ENCODE measurements around the gene FAU.
"Not testable (repeated sequence)": the region's sequence is repeated elsewhere in the genome, so short reads cannot be mapped to it uniquely, and the experiment has no call there.

FAU gene

DNA sequence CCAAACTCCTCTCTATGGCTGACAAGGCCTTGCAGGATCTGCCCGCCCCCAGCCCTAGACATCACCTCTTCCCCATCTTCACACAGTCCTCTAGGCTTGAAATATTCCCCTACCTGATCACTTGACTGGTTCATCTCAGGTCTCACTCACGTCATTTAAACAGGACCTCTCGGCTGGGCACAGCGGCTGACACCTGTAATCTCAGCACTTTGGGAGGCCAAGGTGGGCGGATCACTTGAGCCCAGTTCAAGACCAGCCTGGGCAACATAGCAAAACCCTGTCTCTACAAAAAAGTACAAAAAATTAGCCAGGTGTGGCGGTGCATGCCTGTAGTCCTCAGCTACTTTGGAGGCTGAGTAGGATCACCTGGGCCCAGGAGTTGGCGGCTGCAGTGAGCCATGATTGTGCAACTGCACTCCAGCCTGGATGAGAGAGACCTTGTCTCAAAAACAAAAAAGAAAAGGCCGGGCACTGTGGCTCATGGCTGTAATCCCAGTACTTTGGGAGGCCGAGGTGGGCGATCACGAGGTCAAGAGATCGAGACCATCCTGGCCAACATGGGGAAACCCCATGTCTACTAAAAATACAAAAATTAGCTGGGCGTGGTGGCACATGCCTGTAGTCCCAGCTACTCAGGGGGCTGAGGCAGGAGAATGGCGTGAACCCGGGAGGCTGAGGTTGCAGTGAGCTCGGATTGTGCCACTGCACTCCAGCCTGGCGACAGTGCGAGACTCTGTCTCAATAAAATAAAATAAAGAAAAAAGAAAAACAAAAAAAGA is 2.9 kb downstream of the FAU start:
- not testable (repeated sequence) for DNase-seq

DNA sequence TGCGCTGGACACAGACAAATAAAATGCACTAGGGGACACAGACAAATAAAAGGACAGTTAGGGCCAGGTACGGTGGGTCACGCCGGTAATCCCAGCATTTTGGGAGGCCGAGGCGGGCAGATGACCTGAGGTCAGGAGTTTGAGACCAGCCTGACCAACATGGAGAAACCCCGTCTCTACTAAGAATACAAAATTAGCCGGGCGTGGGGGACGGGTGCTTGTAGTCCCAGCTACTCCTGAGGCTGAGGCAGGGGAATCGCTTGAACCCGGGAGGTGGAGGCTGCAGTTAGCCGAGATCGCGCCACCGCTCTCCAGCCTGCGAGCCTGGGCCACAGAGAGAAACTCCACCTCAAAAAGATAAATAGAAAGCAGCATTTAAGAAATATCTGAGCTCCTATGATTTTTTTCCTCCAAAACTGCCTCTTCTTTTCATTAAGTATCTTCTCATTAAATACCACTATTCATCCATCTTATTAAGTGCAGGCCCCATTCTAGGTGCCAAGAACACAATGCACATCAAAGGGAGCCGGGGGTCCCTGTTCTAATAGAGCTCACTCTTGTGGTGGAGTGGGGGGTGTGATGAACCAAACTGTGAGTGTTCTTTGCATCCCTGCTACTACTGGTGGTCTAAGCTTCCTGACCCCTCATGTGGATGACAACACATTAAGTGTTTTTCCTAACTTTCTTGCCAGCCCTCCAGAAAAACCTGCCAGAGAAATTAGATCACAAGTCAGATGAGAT is 3.7 kb downstream of the FAU start:
- DNase-seq = no peak

DNA sequence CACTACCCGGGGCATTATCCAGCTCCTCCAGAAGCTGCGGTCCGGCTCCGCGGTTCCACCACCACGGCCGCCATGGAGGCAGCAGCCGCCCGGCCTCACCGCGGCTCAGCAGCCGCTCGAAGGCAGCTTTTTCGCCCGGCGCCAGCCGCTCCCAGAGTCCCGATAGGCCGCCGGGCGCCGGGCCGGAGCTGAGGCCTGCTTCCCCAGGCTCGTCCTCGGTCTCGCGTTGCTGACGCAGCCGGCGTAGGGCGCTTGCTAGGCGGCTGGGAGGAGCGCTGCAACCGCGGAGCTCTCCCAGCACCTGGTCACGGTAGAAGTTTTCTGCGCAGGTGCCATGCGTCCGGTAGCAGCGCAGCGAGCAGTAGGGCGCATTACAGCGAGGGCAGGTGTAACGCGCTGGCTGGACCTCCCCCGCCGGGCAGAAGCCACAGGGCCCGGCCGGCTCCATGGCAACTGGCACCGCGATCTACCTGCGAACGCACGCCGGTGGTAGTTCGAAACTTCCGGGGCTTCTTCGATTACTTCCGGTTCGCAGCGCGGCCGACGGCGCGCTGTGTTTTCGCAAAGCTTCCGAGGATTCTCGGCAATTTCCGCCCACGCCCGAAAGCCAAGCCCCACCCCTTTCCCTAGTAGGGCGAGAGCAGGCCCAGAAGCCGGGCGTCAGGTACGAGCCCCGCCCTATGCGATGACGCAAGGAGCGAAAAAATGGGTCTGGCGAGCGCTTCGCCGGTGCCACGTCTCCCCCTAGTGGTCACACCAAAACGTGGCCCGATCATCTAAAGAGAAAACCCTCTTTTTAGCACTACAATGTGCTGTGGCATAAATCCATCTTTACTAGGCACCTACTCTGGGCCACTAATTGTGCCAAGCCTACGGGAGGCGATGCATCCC is 4.5 kb downstream of the FAU start, which contains the start of gene ZNHIT2:
TSS of gene ZNHIT2 (minus strand) at position 496 of the 891 bp plus-strand sequence. CDS start at position 448, 48 bp downstream.
- peak; percentile 100 for DNase-seq

DNA sequence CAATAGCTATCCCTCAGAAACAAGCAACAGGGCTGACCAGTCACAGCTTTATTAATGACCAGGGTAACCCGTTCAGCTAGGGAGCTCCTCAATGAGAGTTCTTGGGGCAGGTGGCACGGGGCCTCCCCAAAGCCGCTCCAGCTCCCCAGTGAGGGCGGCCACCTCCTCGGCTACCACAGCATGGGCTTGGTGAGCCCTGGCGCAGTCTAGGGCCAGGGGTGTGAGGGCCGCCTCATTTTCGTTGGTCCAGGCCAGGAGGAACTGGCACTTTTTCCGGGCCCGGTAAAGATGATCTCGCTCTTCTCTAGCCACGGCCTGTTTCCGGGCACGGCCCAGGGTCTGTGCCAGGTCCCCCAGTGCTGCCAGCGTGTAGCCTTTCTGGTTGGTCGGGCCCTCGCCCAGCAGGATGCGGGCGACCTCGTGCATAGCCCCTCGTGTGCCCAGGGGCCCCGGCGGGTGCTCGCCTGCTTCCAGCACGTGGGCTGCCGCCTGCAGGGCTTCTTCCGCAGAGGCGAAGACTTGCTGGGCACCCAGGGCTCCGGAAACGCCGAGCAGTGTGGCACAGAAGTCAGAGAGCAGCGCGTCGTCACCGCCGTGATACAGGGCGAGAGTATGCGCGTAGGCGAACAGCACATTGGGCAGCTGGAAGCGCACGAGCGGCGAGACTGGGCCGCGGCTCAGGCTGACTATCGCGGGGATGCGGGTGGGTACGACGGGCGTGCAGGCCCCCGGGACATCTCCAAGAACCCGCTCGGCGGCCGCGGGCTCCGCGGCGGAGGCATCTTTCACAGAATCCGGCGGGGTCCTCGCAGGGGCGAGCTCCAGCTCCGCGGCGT is 5.3 kb downstream of the FAU start:
- DNase-seq = peak; percentile 51

DNA sequence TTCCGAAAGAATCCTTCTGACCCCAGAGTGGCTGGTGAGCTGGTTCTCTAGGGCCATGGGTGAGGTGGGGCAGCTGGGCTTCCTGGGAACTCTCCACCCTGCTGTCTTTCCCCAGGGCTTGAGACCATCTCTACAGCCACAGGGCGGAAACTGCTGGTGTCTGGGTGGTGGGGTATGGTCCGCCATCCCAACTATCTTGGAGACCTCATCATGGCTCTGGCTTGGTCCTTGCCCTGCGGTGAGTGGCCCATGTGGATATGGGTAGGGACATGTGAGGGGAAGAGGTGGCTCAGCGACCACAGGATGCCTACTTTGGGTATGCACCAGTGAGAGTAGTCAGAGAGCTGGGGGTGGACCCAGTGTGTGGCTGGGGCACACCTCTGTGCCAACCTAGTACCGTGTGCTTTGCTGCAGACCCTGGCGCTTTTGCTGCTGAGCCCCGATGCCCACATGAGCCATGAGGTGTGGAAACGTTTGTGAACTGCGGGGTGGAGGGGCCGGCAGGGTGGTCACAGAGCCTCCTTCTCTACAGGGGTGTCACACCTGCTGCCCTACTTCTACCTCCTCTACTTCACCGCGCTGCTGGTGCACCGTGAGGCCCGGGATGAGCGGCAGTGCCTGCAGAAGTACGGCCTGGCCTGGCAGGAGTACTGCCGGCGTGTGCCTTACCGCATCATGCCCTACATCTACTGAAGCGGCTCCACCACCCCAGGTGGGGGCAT is 6.4 kb downstream of the FAU start:
- DNase-seq = no peak

DNA sequence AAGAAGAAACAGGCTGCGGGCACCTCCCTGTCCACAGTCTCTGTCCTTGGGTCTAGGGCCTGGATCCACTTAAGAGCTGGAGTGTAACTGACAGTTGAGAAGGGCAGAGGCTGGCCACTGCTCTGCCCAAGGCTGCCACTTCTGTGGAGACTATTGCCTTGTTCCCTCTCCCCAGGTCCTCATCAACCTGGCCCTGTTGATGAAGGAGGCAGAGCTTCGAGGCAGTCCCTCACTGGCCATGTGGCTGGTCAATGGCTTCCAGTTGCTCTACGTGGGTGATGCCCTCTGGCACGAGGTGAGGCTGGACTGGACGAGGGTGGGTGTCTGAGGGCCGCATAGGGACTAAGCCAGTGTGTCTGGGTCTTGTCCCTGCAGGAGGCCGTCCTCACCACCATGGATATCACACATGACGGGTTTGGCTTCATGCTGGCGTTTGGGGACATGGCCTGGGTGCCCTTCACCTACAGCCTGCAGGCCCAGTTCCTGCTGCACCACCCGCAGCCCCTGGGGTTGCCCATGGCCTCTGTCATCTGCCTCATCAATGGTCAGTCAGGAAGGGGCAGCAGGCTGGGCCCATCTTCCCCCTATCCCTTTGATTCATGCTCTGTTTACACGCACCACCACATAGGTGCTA is 7.3 kb downstream of the FAU start:
- DNase-seq = no peak

DNA sequence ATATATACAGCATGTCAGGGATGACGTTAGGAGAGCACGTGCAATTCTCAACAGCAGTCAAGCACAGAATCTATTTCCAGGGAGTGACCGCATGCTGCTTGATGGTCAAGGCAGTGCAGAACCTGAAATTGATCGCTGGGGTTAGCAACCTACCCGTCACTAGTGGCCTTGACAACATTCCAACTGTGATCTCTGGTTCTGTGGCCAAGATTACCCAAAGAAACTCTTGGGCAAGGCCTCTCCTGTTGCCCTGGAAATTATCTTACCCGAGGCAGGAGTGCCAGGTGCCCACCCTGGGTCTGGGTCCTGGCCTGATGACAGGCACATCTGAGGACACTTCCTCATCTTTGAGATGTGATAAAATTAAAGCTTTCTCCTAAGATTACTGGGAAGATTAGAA is 8.1 kb downstream of the FAU start:
- DNase-seq = no peak

DNA sequence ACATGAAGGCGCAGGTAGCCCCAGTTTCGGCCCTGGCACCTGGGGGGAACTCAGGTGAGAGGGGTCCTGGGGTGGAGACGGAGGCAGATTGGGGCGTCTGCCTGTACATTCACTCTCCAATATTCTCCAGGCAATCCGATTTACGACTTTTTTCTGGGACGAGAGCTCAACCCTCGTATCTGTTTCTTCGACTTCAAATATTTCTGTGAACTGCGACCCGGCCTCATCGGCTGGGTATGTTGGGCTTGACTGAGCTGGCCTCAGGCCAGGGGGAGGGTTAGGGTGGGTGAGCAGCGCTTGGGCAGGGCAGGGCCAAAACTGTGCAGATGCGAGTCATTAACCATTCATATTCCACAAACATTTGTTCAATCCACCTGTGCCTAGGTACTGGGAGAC is 8.6 kb downstream of the FAU start:
- DNase-seq = no peak

DNA sequence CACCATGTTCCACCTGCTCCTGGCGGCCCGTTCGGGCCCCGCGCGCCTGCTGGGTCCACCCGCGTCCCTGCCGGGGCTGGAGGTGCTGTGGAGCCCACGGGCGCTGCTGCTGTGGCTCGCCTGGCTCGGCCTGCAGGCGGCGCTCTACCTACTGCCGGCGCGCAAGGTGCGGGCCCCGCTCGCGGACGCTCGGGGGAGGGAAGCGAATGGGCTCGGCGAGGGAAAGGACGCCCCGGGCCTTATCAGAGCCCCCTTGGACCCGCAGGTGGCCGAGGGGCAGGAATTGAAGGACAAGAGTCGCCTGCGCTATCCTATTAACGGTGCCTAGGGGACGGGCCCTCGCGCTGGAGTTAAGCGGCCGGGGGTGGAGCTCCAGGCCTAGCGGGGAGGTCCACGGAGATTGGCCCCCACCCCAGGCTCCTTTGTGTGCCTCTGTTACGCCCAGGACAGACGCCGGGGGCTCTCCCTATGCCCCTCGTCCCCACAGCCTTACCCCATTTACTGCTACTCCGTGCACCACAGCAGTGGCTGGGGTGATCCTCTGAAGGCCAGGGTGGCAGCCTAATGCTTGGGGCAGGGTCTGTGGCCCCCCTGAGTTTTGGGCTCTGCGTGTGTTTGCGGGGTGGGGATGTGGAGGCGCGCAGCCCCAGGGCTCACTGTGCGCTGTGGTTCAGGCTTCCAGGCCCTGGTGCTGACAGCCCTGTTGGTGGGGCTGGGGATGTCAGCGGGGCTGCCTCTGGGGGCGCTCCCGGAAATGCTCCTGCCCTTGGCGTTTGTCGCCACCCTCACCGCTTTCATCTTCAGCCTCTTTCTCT is 9.2 kb downstream of the FAU start:
- peak; percentile 73 for DNase-seq

DNA sequence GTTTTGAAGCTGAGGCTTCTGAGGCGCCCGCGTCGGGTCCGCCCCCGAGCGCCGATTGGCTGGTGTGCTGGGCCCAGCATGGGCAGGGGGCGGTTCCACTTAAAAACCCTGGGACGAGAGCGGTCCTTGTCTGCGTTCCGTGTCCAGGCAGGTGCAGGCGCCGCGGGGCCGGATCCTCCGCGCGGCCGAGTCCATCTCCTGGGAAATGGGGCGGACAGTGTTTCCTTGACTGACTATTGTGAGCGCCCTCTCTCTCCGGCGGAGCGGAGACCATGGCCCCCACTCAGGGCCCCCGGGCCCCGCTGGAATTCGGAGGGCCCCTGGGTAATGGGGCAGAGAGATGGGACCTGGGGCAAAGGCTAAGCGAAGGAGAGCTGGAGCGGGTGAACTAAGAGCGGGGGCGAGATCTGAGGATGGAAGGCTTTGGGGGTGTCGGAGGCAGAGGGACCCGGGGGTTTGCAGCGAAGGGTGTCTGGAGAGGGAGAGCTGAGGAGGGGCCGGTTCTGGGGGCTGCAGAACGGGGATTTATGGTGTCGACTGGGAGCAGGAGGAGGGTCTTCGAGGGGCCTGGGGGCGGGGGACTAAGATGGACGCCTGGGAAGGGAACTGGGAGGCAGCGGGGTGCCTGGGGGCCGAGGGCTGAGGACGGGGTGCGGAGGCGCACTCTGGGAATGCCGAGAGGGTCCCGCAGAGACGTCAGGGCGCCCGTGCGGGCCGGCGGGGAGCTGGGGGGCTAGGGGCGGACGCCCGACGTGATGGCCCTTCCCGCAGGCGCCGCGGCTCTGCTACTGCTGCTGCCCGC is 10.0 kb downstream of the FAU start, which contains the start of gene TM7SF2:
TSS of gene TM7SF2 (plus strand) at position 129 of the 802 bp plus-strand sequence. CDS start at position 273, 144 bp downstream.
- peak; percentile 95 for DNase-seq

DNA sequence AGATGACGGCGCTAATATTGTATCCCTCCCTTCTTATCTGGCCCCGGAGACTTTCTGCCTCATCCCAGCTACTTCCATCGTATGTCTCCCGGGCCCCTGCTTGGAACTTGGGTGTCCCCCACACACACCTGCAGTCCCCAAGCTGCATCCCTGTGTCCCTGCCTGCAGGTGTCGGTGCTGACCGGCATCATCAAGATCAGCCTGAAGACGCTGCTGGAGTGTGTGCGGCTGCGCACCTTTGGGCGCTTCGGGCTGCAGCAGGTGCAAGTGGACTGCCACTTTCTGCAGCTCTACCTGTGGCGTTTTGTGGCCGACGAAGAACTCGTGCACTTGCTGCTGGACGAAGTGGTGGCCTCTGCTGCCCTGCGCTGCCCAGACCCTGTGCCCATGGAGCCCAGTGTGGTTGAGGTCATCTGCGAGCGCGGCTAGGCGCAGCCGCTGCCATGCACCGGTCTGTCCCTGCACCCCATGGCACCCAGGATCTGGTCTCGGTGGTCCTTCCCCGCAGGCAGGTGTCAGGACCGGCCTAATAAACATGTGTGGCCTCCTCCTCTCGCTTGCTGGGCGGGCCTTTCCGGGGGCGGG is 10.7 kb downstream of the FAU start:
- DNase-seq = no peak

DNA sequence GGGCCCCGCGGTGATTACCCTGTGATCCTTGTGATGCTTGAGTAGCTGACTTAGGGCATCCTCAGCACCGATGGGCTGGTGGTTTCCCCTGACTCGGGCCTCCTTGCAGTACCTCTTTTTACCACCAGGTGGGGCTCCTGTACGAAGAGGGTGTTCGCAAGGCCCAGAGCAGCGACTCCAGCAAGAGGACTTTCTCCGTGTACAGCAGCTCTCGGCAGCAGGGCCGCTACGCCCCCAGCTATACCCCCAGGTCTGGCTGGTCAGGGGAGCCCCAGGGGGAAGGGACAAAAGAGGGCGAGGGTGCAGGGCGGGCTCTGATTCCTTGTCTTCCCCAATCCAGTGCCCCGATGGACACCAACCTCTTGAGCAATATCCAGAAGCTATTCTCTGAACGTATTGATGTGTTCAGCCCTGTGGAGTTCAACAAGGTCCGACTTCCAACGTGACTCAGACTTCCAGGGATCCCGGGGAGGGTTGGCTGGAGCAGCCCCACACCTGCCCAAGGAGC is 11.5 kb downstream of the FAU start:
- DNase-seq = peak; percentile 97

DNA sequence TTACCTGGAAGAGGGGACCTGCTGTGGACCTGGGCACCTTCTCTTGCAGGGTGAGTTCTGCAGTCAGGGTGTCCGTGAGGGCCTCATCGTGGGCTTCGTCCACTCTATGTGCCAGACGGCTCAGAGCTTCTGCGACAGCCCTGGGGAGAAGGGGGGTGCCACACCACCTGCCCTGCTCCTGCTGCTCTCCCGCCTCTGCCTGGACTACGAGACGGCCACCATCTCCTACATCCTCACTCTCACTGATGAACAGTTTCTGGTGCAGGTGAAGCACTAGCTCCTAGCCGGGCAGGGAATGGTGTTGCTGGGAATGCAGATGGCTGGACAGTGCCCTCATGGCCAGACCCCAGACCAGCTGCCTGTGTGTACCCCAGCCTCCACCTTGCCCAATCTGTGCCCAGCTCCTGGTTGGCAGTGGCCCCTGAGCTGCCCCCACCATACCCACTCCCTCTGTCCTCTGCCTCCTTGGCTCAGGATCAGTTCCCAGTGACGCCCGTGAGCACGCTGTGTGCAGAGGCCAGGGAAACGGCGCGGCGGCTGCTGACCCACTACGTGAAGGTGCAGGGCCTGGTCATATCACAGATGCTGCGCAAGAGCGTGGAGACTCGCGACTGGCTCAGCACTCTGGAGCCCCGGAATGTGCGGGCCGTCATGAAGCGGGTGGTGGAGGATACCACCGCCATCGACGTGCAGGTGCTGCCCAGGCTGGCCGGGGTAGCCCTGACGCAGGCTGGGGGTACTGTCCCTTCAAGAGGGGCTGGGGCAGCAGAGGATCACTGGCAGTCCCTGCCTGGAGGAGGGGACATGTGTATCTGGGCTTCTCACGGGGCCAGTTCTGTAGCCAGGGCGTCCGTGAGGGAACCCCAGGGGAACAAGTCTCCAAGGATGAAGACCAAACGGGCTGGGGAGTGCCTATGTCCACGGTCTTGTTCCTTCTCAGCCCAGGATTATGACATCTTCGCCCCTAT is 12.4 kb downstream of the FAU start:
- DNase-seq = no peak

DNA sequence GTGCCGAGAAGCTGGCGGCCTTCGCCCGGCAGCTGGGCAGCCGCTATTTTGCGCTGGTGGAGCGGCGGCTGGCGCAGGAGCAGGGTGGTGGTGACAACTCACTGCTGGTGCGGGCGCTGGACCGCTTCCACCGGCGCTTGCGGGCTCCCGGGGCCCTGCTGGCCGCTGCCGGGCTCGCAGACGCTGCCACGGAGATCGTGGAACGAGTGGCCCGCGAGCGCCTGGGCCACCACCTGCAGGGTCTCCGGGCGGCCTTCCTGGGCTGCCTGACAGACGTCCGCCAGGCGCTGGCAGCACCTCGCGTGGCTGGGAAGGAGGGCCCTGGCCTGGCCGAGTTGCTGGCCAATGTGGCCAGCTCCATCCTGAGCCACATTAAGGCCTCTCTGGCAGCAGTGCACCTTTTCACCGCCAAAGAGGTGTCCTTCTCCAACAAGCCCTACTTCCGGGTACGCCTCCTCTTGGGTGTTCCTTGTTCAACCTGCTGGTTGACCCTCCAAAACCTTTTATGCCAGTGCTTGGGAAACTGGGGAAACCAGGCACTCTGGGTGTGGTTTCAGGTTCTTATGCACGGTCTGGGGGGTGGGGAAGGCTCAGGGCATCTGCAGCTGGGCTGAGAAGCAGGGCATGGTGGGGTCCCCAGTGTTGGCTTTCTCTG is 13.3 kb downstream of the FAU start:
- DNase-seq = no peak

DNA sequence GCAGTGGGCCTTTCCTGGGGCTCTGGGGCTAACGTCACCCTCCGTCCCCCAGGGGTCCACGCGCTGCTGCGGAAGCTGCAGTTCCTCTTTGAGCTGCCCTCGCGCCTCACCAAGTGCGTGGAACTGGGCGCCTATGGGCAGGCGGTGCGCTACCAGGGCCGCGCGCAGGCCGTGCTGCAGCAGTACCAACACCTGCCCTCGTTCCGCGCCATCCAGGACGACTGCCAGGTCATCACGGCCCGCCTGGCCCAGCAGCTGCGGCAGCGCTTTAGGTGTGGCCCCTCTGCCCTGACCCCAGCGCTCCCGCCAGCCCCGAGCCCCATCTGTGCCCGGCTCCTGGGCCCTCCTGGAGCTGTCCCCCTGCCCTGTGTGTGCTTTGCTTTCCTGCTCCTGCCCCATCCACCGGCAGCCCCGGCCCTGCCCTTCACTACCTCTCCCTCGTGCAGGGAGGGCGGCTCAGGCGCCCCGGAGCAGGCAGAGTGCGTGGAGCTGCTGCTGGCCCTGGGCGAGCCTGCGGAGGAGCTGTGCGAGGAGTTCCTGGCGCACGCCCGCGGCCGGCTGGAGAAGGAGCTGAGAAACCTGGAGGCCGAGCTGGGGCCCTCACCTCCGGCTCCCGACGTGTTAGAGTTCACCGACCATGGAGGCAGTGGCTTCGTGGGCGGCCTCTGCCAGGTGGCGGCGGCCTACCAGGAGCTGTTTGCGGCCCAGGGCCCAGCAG is 14.0 kb downstream of the FAU start:
- no peak for DNase-seq

DNA sequence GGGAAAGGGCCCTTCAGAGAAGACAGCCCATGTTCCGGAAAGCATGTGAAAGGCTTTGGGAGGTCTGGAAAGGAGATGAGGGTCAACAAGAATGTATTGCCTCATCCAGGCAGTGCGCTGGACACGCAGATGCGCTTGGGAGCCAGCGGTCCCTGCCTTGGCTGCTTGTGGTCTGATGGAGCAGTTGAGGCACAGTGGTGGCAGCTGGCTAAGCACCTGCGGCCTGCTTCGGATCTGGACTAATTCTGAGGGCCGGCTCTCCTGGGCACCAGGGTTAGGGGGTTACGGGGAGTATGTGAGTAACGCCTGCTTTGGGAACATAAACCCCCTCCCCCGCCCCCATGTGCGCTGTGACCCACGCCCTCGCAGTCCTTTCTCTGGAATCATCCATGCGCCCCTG is 14.9 kb downstream of the FAU start:
- DNase-seq = no peak

Measured in activated gamma-delta T cell treated with Interleukin-2 at 50 U/mL for 16 hours (primary cell).